ENCODE results near the gene EVI5. TPM values are rescaled to one million over a fixed set of nuclear protein-coding genes. Genes with fewer than 3 reads are reported as not detected.

EVI5 gene
- total RNA-seq, 4 donors from 2014 or later: 13.6 to 21.6 (median 14.8) TPM

GRCh38 chr1:92707292-92707691 lies 77.6 kb downstream of the EVI5 start:
- TF ChIP-seq EP300 (IDR thresholded peaks at IDR 0.05) (no peak), POLR2A (IDR thresholded peaks at IDR 0.05) (no peak), POLR2AphosphoS5 (IDR thresholded peaks at IDR 0.05) (no peak), CTCF (IDR thresholded peaks at IDR 0.05) (no peak)
- Histone ChIP-seq H3K9me3 (no peaks in the 10 kb centered on the region), H3K27ac (no peak overlapping the region), H3K4me1 (no peaks in the 10 kb centered on the region), H3K4me3 (no peak overlapping the region), H3K27me3 (no peaks in the 10 kb centered on the region), H3K36me3 (no peaks in the 10 kb centered on the region)
- DNase-seq (ENCODE audit: low spot score in 2 of 2): no peak
- 90% methylated on average over 2 of the region's 2 CpGs for WGBS

- 45% methylated on average over 1 of the region's 1 CpG for WGBS
- no peak overlapping the region for H3K4me3 ChIP-seq
- H3K9me3 ChIP-seq: no peaks in the 10 kb centered on the region
- TF ChIP-seq EP300 (IDR thresholded peaks at IDR 0.05) (no peak), POLR2AphosphoS5 (IDR thresholded peaks at IDR 0.05) (no peak), POLR2A (IDR thresholded peaks at IDR 0.05) (no peak), CTCF (IDR thresholded peaks at IDR 0.05) (no peak)
- no peaks in the 10 kb centered on the region for H3K27me3 ChIP-seq
- H3K4me1 ChIP-seq: no peaks in the 10 kb centered on the region
- no peak overlapping the region for H3K27ac ChIP-seq
- DNase-seq (ENCODE audit: low spot score in 2 of 2): no peak
- H3K36me3 ChIP-seq: no peaks in the 10 kb centered on the region
Measured at GRCh38 chr1:92705446-92705845, 79.5 kb downstream of the EVI5 start.

GRCh38 chr1:92701147-92701546 lies 83.8 kb downstream of the EVI5 start:
- H3K4me1 ChIP-seq: no peaks in the 10 kb centered on the region
- no peaks in the 10 kb centered on the region for H3K36me3 ChIP-seq
- H3K27me3 ChIP-seq: no peaks in the 10 kb centered on the region
- 74% methylated on average over 1 of the region's 1 CpG for WGBS
- H3K4me3 ChIP-seq: no peak overlapping the region
- no peak overlapping the region for H3K27ac ChIP-seq
- no peaks in the 10 kb centered on the region for H3K9me3 ChIP-seq
- DNase-seq (ENCODE audit: low spot score in 2 of 2): no peak
- TF ChIP-seq CTCF (IDR thresholded peaks at IDR 0.05): no peak
- no peak for TF ChIP-seq EP300 (IDR thresholded peaks at IDR 0.05)
- TF ChIP-seq POLR2A (IDR thresholded peaks at IDR 0.05): no peak
- TF ChIP-seq POLR2AphosphoS5 (IDR thresholded peaks at IDR 0.05): no peak

- H3K27me3 ChIP-seq: no peaks in the 10 kb centered on the region
Measured at GRCh38 chr1:92698932-92699331, 86.0 kb downstream of the EVI5 start.

GRCh38 chr1:92695104-92695503 lies 89.8 kb downstream of the EVI5 start:
- peaks cover 41% of the 10 kb centered on the region for H3K36me3 ChIP-seq
- no peak for TF ChIP-seq POLR2A (IDR thresholded peaks at IDR 0.05)
- TF ChIP-seq POLR2AphosphoS5 (IDR thresholded peaks at IDR 0.05): no peak
- H3K9me3 ChIP-seq: no peaks in the 10 kb centered on the region
- no peaks in the 10 kb centered on the region for H3K27me3 ChIP-seq
- H3K4me1 ChIP-seq: no peaks in the 10 kb centered on the region
- no peak for DNase-seq (ENCODE audit: low spot score in 2 of 2)
- no peak overlapping the region for H3K27ac ChIP-seq
- no peak overlapping the region for H3K4me3 ChIP-seq

More at GRCh38 chr1:92698932-92699331, 86.0 kb downstream of the EVI5 start:
- H3K9me3 ChIP-seq: no peaks in the 10 kb centered on the region
- no peak overlapping the region for H3K27ac ChIP-seq
- WGBS: 74% methylated on average over 3 of the region's 3 CpGs
- H3K36me3 ChIP-seq: peaks cover 13% of the 10 kb centered on the region
- no peak for DNase-seq (ENCODE audit: low spot score in 2 of 2)
- TF ChIP-seq POLR2AphosphoS5 (IDR thresholded peaks at IDR 0.05): no peak
- no peak for TF ChIP-seq EP300 (IDR thresholded peaks at IDR 0.05)
- no peak for TF ChIP-seq CTCF (IDR thresholded peaks at IDR 0.05)
- no peak for TF ChIP-seq POLR2A (IDR thresholded peaks at IDR 0.05)
- H3K4me3 ChIP-seq: no peak overlapping the region
- no peaks in the 10 kb centered on the region for H3K4me1 ChIP-seq

GRCh38 chr1:92691925-92692324 lies 93.0 kb downstream of the EVI5 start:
- Histone ChIP-seq H3K27ac (no peak overlapping the region), H3K36me3 (peaks cover 54% of the 10 kb centered on the region), H3K27me3 (no peaks in the 10 kb centered on the region), H3K4me1 (no peaks in the 10 kb centered on the region), H3K9me3 (no peaks in the 10 kb centered on the region), H3K4me3 (no peak overlapping the region)
- DNase-seq (ENCODE audit: low spot score in 2 of 2): no peak
- WGBS: 71% methylated on average over 1 of the region's 1 CpG
- TF ChIP-seq POLR2A (IDR thresholded peaks at IDR 0.05): no peak
- TF ChIP-seq EP300 (IDR thresholded peaks at IDR 0.05): no peak
- TF ChIP-seq CTCF (IDR thresholded peaks at IDR 0.05): no peak
- no peak for TF ChIP-seq POLR2AphosphoS5 (IDR thresholded peaks at IDR 0.05)
